ENCODE data around the gene RSBN1L.

DNA sequence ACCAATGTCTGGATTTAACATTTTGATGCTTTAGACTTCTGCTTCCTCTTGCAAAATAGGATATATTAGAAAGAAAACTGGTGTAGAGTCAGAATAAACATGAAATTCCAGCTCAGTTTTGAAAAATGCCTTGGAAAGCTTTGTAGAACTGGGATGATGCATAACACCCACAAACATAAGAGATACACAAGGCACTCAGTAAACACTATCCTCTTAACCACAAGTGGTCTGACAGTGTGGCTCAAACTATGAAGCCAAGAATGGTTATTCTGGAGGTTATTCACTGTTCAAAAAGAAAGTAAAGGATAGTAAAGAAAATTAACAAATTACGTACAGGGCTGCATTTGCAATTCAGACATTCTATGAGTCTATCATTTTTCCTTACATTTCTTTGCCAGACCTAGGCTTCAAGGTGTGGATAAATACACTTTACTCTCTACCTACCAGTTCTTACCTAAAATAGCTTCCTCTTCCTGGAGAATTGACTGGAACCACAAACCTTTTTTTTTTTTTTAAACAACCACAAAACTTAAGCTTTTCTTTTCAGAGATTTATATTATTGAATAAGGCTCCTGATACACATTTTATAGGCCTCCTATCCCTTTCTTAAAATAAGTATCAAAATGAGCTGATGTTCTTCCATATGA, 9.0 kb upstream of the RSBN1L start:
- TF ChIP-seq, protein P1, sequence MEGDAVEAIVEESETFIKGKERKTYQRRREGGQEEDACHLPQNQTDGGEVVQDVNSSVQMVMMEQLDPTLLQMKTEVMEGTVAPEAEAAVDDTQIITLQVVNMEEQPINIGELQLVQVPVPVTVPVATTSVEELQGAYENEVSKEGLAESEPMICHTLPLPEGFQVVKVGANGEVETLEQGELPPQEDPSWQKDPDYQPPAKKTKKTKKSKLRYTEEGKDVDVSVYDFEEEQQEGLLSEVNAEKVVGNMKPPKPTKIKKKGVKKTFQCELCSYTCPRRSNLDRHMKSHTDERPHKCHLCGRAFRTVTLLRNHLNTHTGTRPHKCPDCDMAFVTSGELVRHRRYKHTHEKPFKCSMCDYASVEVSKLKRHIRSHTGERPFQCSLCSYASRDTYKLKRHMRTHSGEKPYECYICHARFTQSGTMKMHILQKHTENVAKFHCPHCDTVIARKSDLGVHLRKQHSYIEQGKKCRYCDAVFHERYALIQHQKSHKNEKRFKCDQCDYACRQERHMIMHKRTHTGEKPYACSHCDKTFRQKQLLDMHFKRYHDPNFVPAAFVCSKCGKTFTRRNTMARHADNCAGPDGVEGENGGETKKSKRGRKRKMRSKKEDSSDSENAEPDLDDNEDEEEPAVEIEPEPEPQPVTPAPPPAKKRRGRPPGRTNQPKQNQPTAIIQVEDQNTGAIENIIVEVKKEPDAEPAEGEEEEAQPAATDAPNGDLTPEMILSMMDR (IDR thresholded peaks at IDR 0.05), result no peak
- TF ChIP-seq POLR2A (IDR thresholded peaks at IDR 0.05), result no peak

All from thyroid gland (tissue), 4 donors.